Neural cell (in vitro differentiated cells): Measurements from ENCODE around the gene VAV3. TPM values are rescaled to one million over a fixed set of nuclear protein-coding genes. Genes with fewer than 3 reads are reported as not detected.
A peak's percentile ranks its signal among the peaks of the same experiment; 100 is the strongest.

Source experiments
- H2AFZ ChIP-seq: fragments of 200-600, 300-800 bp; sonication (generic), shearing (Covaris generic); 2 replicates; pipeline ENCODE4 v1.6.0; 2014; ENCODE audit warnings: low read depth, mild to moderate bottlenecking, antibody characterized with exemption, low read length, moderate library complexity
- H3F3A ChIP-seq: fragments of 200-600 bp; shearing (Covaris generic); 2 replicates; pipeline ENCODE4 v1.6.1; 2016; ENCODE audit warnings: mild to moderate bottlenecking, moderate library complexity, mixed read lengths, antibody characterized with exemption, low read length; ENCODE audit not compliant: insufficient read depth, poor library complexity, severe bottlenecking
- H3K27ac ChIP-seq: fragments of 200-600, 300-800 bp; sonication (generic), shearing (Covaris generic); 2 replicates; pipeline ENCODE4 v1.5.1; 2014; ENCODE audit warnings: mild to moderate bottlenecking, low read length, moderate library complexity
- H3K27me3 ChIP-seq: fragments of 300-800, 200-600 bp; sonication (generic), shearing (Covaris generic); 2 replicates; pipeline ENCODE4 v1.6.0; 2014; ENCODE audit warnings: mild to moderate bottlenecking, low read depth, low read length, moderate library complexity; ENCODE audit not compliant: insufficient read depth
- H3K36me3 ChIP-seq: fragments of 300-800, 200-600 bp; sonication (generic), shearing (Covaris generic); 2 replicates; pipeline ENCODE4 v1.5.1; 2014; ENCODE audit warnings: mild to moderate bottlenecking, antibody characterized with exemption, low read length, moderate library complexity; ENCODE audit not compliant: insufficient read depth
- H3K4me2 ChIP-seq: fragments of 300-800, 200-600 bp; sonication (generic), shearing (Covaris generic); 2 replicates; pipeline ENCODE4 v1.6.0; 2014; ENCODE audit warnings: mild to moderate bottlenecking, low read length
- H3K4me3 ChIP-seq: fragments of 300-800, 200-600 bp; sonication (generic), shearing (Covaris generic); 2 replicates; pipeline ENCODE4 v1.5.1; 2014; ENCODE audit warnings: mild to moderate bottlenecking, low read length, moderate library complexity
- H3K79me2 ChIP-seq: fragments of 200-600 bp; shearing (Covaris generic); replicated peaks from 2 replicates; pipeline ENCODE4 v1.6.0; 2014; ENCODE audit warnings: mild to moderate bottlenecking, low read length, moderate library complexity; ENCODE audit not compliant: insufficient read depth
- H3K9ac ChIP-seq: fragments of 300-800, 200-600 bp; sonication (generic), shearing (Covaris generic); 2 replicates; pipeline ENCODE4 v1.6.1; 2016; ENCODE audit warnings: mild to moderate bottlenecking, low read length, mixed read lengths
- H3K9me2 ChIP-seq: fragments of 200-600 bp; shearing (Covaris generic); 2 replicates; pipeline ENCODE4 v1.6.1; 2016; ENCODE audit warnings: mild to moderate bottlenecking, low read length, mixed read lengths; ENCODE audit not compliant: insufficient read depth
- H3K9me3 ChIP-seq: fragments of 200-600, 300-800 bp; sonication (generic), shearing (Covaris generic); 2 replicates; pipeline ENCODE4 v1.6.1; 2016; ENCODE audit warnings: mild to moderate bottlenecking, mixed run types, low read length, moderate library complexity, mixed read lengths
- H4K20me1 ChIP-seq: fragments of 200-600 bp; shearing (Covaris generic); 2 replicates; pipeline ENCODE4 v1.6.1; 2016; ENCODE audit warnings: mild to moderate bottlenecking, mixed run types; ENCODE audit not compliant: insufficient read depth
- CTCF ChIP-seq: fragments of 450-650 bp; IDR thresholded peaks from 2 replicates; pipeline ENCODE4 v1.5.1; 2014; ENCODE audit warnings: antibody characterized with exemption, mild to moderate bottlenecking, moderate library complexity; ENCODE audit not compliant: poor library complexity, severe bottlenecking
- EP300 ChIP-seq: fragments of 450-650 bp; conservative IDR thresholded peaks from 2 replicates; pipeline ENCODE4 v1.6.1; 2014; ENCODE audit warnings: antibody characterized with exemption, mild to moderate bottlenecking, moderate library complexity; ENCODE audit not compliant: poor library complexity, severe bottlenecking
- EZH2 ChIP-seq: fragments of 200-600, 300-800 bp; shearing (Covaris generic), sonication (generic); IDR thresholded peaks from 2 replicates; pipeline ENCODE4 v1.6.1; 2014; ENCODE audit warnings: antibody characterized with exemption, low read length, borderline replicate concordance, mild to moderate bottlenecking; ENCODE audit not compliant: insufficient read depth, poor library complexity, severe bottlenecking
- MXI1 ChIP-seq: fragments of 450-650 bp; conservative IDR thresholded peaks from 2 replicates; pipeline ENCODE4 v1.6.1; 2014; ENCODE audit warnings: antibody characterized with exemption, mild to moderate bottlenecking; ENCODE audit not compliant: poor library complexity, severe bottlenecking
- POLR2AphosphoS5 ChIP-seq: IDR thresholded peaks from 2 replicates; pipeline ENCODE4 v1.6.1; 2012
- RAD21 ChIP-seq: fragments of 450-650 bp; conservative IDR thresholded peaks from 2 replicates; pipeline ENCODE4 v1.6.1; 2014; ENCODE audit warnings: antibody characterized with exemption, mild to moderate bottlenecking, moderate library complexity
- REST ChIP-seq: IDR thresholded peaks from 2 replicates; pipeline ENCODE4 v1.6.1; 2012; ENCODE audit warnings: borderline replicate concordance
- SMC3 ChIP-seq: fragments of 450-650 bp; conservative IDR thresholded peaks from 2 replicates; pipeline ENCODE4 v1.6.1; 2014; ENCODE audit warnings: antibody characterized with exemption, mild to moderate bottlenecking, moderate library complexity; ENCODE audit not compliant: poor library complexity
- TAF1 ChIP-seq: IDR thresholded peaks from 2 replicates; pipeline ENCODE4 v1.6.1; 2012; ENCODE audit warnings: low read depth
- polyA plus RNA-seq: library from polyadenylated mRNA; depleted of rRNA; stranded (reverse); fragments of >200 nt; gene quantifications from 2 replicates; pipeline ENCODE4 v1.2.3, GENCODE V29; 2014

VAV3 gene
- polyA plus RNA-seq, 1 donor from 2014 or later: 7.6 TPM

GRCh38 chr1:107541412-107541811 lies 423.6 kb downstream of the VAV3 start:
- no peaks in the 10 kb centered on the region for H3K36me3 ChIP-seq
- no peaks in the 10 kb centered on the region for H3K9me2 ChIP-seq
- H3K9me3 ChIP-seq: no peaks in the 10 kb centered on the region
- H4K20me1 ChIP-seq: no peaks in the 10 kb centered on the region
- H3K4me3 ChIP-seq: no peak overlapping the region
- H3K27me3 ChIP-seq: no peaks in the 10 kb centered on the region
- no peak overlapping the region for H3K27ac ChIP-seq
- no peaks in the 10 kb centered on the region for H3K79me2 ChIP-seq
- no peak overlapping the region for H3K9ac ChIP-seq
- TF ChIP-seq CTCF (no peak), MXI1 (no peak), REST (no peak), TAF1 (no peak), SMC3 (no peak), EP300 (peak; percentile 30), POLR2AphosphoS5 (peak; percentile 30), RAD21 (no peak), EZH2 (no peak)
- H2AFZ ChIP-seq: no peak overlapping the region
- no peak overlapping the region for H3K4me2 ChIP-seq
- no peaks in the 10 kb centered on the region for H3F3A ChIP-seq

GRCh38 chr1:107538502-107538901 lies 426.5 kb downstream of the VAV3 start:
- Histone ChIP-seq H3K27me3 (no peaks in the 10 kb centered on the region), H3K9ac (no peak overlapping the region), H3K9me2 (no peaks in the 10 kb centered on the region), H3K27ac (no peak overlapping the region), H3K9me3 (no peaks in the 10 kb centered on the region), H3K4me2 (no peak overlapping the region), H4K20me1 (no peaks in the 10 kb centered on the region), H3K36me3 (no peaks in the 10 kb centered on the region), H3K79me2 (no peaks in the 10 kb centered on the region), H3F3A (no peaks in the 10 kb centered on the region), H2AFZ (no peak overlapping the region), H3K4me3 (no peak overlapping the region)
- TF ChIP-seq CTCF (no peak), EP300 (no peak), SMC3 (no peak), RAD21 (no peak), MXI1 (no peak), EZH2 (no peak), REST (no peak), TAF1 (no peak), POLR2AphosphoS5 (no peak)
